Cardiac muscle cell (in vitro differentiated cells and primary cell): Measurements from ENCODE around the gene PPIL6. TPM values are rescaled to one million over a fixed set of nuclear protein-coding genes. Genes with fewer than 3 reads are reported as not detected.
A peak's percentile ranks its signal among the peaks of the same experiment; 100 is the strongest.

Experiments
- DNase-seq, 2 donors: peaks; one replicate each; pipeline versions ENCODE4 v3.0.0 to v3.0.0-alpha.2; 2010 to 2017; ENCODE audit warnings: low read depth in 1 of 2, low spot score in 1 of 2
- H3K27ac ChIP-seq: fragments of 200-600 bp; sonication (generic); 2 replicates; pipeline ENCODE4 v1.5.1; 2016
- H3K27me3 ChIP-seq: fragments of 200-600 bp; sonication (generic); 2 replicates; pipeline ENCODE4 v1.6.0; 2016; ENCODE audit warnings: control low read depth
- H3K36me3 ChIP-seq: fragments of 200-600 bp; sonication (generic); 2 replicates; pipeline ENCODE4 v1.5.1; 2016; ENCODE audit warnings: control low read depth
- H3K4me1 ChIP-seq: fragments of 200-600 bp; sonication (generic); 2 replicates; pipeline ENCODE4 v1.8.1; 2017; ENCODE audit warnings: low read depth, mild to moderate bottlenecking, mixed run types
- H3K4me3 ChIP-seq: fragments of 200-600 bp; sonication (generic); 2 replicates; pipeline ENCODE4 v1.5.1; 2016; ENCODE audit warnings: mild to moderate bottlenecking
- H3K9me3 ChIP-seq: fragments of 200-600 bp; sonication (generic); 2 replicates; pipeline ENCODE4 v1.5.1; 2017; ENCODE audit warnings: low read depth, mild to moderate bottlenecking, control low read depth
- polyA plus RNA-seq: library from polyadenylated mRNA; unstranded; fragments of >200 nt; fragmentation: Nextera tagmentation; extraction: Ambion mirVana; gene quantifications from 2 replicates; pipeline ENCODE4 v1.2.1, GENCODE V29; 2016
- total RNA-seq: library from RNA; depleted of rRNA; stranded (reverse); fragments of >200 nt; gene quantifications from 2 replicates; pipeline ENCODE4 v1.2.3, GENCODE V29; 2016
- TF ChIP-seq, protein P1 (sequence below): IDR thresholded peaks from 2 replicates; pipeline ENCODE4 v1.5.1; 2012; ENCODE audit warnings: low read depth, mild to moderate bottlenecking, low read length

PPIL6 gene
- total and polyA plus RNA-seq, 2 experiments from 2014 or later = 7.3 to 8.7 TPM

DNA sequence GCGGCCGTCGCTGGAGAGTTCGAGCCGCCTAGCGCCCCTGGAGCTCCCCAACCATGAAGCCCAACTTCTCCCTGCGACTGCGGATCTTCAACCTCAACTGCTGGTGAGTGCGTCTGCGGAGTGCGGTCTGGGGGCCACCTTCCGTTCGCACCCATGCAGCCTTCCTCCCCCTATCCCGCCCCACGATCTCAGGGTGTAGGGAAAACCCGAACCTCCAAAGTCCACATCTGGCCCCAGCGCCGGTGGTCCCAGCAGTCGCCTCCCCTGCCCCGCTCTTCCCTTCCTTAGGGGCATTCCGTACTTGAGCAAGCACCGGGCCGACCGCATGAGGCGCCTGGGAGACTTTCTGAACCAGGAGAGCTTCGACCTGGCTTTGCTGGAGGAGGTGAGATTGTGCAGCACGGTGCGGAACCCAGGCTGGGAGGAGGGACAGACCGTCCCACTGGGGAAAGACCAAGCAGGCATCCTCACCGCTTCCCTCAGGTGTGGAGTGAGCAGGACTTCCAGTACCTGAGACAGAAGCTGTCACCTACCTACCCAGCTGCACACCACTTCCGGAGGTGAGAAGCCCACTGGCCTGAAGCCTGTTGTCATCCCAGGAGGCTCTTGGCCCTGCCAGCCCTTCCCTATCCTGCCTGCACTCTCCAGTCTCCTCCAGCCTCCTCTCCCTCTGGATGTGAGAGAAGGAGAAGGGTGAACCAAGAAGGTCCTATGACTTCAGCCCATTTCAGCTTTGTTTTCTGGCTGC is 815 bp upstream of the PPIL6 start:
- DNase-seq = peak; percentile 56 to 70
- no peaks in the 10 kb centered on the region for H3K36me3 ChIP-seq
- H3K4me1 ChIP-seq = peaks cover 6% of the 10 kb centered on the region
- TF ChIP-seq, protein P1, sequence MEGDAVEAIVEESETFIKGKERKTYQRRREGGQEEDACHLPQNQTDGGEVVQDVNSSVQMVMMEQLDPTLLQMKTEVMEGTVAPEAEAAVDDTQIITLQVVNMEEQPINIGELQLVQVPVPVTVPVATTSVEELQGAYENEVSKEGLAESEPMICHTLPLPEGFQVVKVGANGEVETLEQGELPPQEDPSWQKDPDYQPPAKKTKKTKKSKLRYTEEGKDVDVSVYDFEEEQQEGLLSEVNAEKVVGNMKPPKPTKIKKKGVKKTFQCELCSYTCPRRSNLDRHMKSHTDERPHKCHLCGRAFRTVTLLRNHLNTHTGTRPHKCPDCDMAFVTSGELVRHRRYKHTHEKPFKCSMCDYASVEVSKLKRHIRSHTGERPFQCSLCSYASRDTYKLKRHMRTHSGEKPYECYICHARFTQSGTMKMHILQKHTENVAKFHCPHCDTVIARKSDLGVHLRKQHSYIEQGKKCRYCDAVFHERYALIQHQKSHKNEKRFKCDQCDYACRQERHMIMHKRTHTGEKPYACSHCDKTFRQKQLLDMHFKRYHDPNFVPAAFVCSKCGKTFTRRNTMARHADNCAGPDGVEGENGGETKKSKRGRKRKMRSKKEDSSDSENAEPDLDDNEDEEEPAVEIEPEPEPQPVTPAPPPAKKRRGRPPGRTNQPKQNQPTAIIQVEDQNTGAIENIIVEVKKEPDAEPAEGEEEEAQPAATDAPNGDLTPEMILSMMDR = no peak
- no peaks in the 10 kb centered on the region for H3K9me3 ChIP-seq
- peak overlapping the region; percentile 20 for H3K27ac ChIP-seq
- H3K27me3 ChIP-seq = no peaks in the 10 kb centered on the region
- peak overlapping the region; percentile 78 for H3K4me3 ChIP-seq

DNA sequence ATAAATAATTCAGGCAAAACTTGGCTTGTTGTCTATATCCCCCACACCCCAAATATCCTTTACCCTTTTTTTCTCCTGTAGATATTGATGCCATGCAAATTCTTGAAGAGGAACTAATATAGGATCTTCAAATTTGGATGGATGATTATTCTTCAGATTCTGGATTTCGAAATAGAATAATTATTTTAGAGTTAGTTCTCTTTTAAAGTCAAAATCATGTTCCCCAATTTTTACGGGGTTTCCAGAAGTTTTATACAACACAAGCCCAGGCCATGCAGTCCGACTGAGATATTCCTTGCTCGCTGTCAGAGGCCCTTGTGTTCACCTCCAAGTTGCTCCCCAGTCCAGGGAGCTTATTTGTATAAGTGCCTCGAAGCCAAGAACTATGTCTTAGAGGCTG is 4.4 kb downstream of the PPIL6 start:
- H3K27ac ChIP-seq = no peak overlapping the region
- DNase-seq = no peak
- TF ChIP-seq, protein P1 = no peak

DNA sequence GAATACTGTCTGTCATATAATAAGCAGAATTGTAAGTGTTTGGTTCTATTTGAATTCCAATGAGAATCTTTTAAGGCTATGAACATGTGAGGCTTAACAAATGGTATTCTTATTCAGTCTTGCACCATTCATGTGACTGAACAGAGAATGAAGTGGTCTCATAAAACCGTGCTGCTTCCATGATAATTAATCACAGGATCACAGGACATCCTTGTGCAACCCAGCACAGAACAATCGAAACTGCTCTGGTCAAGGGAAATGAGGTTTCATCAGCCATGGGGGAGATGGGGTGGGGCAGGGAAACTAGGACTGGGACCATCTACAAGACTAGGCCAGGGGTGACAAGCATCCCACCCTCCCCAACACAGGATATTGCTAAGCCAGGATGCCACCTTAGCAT is 6.0 kb downstream of the PPIL6 start:
- Histone ChIP-seq H3K36me3 (no peaks in the 10 kb centered on the region), H3K9me3 (no peaks in the 10 kb centered on the region), H3K27ac (no peak overlapping the region), H3K4me3 (no peak overlapping the region), H3K4me1 (no peaks in the 10 kb centered on the region), H3K27me3 (no peaks in the 10 kb centered on the region)
- DNase-seq = peak in 1 of 2 donors; percentile 60
- TF ChIP-seq, protein P1 = no peak

More for the DNA sequence above, 4.4 kb downstream of the PPIL6 start:
- Histone ChIP-seq H3K9me3 (no peaks in the 10 kb centered on the region), H3K27me3 (no peaks in the 10 kb centered on the region), H3K36me3 (no peaks in the 10 kb centered on the region), H3K4me3 (no peak overlapping the region), H3K4me1 (no peaks in the 10 kb centered on the region)

DNA sequence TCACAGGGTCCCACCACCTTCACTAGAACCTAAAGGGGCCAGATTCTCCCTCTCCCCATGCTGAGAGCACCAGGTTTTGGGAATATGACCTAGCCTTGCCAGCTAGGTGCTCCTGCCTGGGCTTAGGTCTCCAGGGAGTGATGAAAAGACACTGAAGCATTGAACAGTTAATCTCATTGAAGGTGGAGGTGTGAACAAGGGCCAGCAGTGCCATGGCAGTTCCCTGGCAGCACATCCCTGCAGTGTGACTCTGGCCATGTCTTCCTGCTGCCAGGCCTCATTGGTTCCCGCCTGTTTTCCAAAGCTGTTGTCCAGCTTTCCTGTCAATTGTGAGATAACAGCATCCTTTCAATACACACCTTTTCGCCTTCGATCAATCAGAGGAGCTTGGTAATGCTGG is 10.9 kb downstream of the PPIL6 start:
- H3K4me1 ChIP-seq = no peaks in the 10 kb centered on the region
- DNase-seq = no peak
- TF ChIP-seq, protein P1 = no peak
- no peaks in the 10 kb centered on the region for H3K9me3 ChIP-seq
- H3K27ac ChIP-seq = no peak overlapping the region
- no peaks in the 10 kb centered on the region for H3K27me3 ChIP-seq
- no peak overlapping the region for H3K4me3 ChIP-seq
- no peaks in the 10 kb centered on the region for H3K36me3 ChIP-seq

DNA sequence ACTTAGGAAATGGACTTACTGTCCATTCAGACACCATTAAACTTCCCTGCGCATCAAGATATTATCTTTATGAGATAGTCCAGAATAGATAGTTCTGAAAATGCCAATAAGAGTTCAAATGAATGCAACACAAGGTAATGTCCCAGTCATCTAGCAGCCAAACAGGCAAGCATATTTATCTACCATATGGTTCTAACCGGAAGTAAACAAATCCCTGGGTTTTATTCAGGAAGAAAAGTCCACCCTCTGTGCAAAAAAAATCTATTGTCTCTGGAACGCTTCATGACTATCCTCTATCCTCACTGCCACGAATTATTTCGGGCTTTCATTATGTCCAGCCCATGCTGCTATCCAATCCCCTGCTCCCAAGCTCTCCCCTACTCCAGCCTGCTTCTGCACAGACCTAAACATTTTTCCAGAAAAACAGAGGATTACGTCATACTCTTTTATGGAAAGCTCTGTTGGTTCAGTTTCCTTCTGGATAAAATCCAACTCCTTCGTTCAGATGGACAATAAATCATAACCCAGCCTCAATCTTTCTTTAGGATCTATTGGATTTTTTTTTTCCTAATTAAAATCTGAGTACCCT is 11.4 kb downstream of the PPIL6 start:
- Histone ChIP-seq H3K27me3 (no peaks in the 10 kb centered on the region), H3K9me3 (no peaks in the 10 kb centered on the region), H3K4me1 (no peaks in the 10 kb centered on the region), H3K27ac (no peak overlapping the region), H3K4me3 (no peak overlapping the region), H3K36me3 (no peaks in the 10 kb centered on the region)
- TF ChIP-seq, protein P1 = no peak
- DNase-seq = peak in 1 of 2 donors; percentile 89
